HEK293 (cell line): ENCODE data around the gene GLIS1.

Experiments
- BCL11A ChIP-seq: fragments of 450-650 bp; formaldehyde crosslinking; IDR thresholded peaks from 2 replicates; pipeline ENCODE4 v1.5.1; 2016; ENCODE audit warnings: low read depth, missing biosample characterization, missing genetic modification characterization
- CTCF ChIP-seq: fragments of 450-650 bp; formaldehyde crosslinking; IDR thresholded peaks from 2 replicates; pipeline ENCODE4 v1.5.1; 2016; ENCODE audit warnings: missing biosample characterization, missing genetic modification characterization
- ZNF140 ChIP-seq: fragments of 450-650 bp; formaldehyde crosslinking; IDR thresholded peaks from 2 replicates; pipeline ENCODE4 v1.5.1; 2016; ENCODE audit warnings: missing biosample characterization, missing genetic modification characterization

DNA sequence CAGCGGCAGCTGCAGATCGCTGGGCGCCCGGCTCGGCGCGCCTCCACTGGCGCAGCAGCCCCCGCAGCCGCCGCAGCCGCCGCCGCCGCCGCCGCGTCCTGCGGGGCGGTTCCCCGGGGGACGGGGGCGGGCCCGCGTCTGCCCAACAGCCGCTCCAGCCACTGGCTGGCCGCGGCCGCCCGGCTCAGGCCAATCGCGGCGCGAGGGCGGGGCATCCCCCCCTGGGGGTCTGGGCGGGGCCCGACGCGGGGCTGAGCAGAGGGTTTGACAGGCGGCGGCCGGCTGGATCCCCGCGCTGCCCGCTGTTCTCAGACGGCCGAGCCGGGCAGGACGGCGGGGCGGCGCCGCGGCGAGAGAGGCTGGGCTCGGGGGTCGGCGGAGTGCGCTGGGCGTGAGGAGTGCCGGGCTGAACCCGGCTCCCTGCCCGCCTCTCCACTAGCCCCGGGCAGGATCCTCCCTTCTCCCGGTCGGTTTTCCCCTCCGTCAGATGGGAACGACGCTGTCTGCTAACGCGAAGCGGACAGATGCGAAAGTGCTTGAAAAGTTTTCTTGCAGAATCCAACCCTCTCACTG lies at the start of gene GLIS1:
- no peak for TF ChIP-seq ZNF140 (tag by site-specific recombination)
- TF ChIP-seq BCL11A (tag by site-specific recombination): no peak
- no peak for TF ChIP-seq CTCF (tag by site-specific recombination)
